ENCODE measurements around the gene TEX44.
"Not testable (repeated sequence)": the region's sequence is repeated elsewhere in the genome, so short reads cannot be mapped to it uniquely, and the experiment has no call there.

TEX44 gene

GRCh38 chr2:231592636-231593145, at the start of gene TEX44:
TSS of gene TEX44 (plus strand) at chr2:231592864. CDS start at chr2:231592952, 88 bp downstream.
- peaks cover 0 to 5% of the 10 kb centered on the region in 2 donors for H3K4me1 Mint-ChIP-seq
- no peak within 1 kb of the TSS for H3K4me3 Mint-ChIP-seq
- H3K27ac Mint-ChIP-seq = no peak within 1 kb of the TSS
- no peak for ATAC-seq (replicated peaks)
- DNase-seq = no peak
- H3K36me3 Mint-ChIP-seq = no peaks in the 10 kb centered on the region
- no peaks in the 10 kb centered on the region for H3K9me3 Mint-ChIP-seq
- H3K27me3 Mint-ChIP-seq = no peaks in the 10 kb centered on the region

DNA sequence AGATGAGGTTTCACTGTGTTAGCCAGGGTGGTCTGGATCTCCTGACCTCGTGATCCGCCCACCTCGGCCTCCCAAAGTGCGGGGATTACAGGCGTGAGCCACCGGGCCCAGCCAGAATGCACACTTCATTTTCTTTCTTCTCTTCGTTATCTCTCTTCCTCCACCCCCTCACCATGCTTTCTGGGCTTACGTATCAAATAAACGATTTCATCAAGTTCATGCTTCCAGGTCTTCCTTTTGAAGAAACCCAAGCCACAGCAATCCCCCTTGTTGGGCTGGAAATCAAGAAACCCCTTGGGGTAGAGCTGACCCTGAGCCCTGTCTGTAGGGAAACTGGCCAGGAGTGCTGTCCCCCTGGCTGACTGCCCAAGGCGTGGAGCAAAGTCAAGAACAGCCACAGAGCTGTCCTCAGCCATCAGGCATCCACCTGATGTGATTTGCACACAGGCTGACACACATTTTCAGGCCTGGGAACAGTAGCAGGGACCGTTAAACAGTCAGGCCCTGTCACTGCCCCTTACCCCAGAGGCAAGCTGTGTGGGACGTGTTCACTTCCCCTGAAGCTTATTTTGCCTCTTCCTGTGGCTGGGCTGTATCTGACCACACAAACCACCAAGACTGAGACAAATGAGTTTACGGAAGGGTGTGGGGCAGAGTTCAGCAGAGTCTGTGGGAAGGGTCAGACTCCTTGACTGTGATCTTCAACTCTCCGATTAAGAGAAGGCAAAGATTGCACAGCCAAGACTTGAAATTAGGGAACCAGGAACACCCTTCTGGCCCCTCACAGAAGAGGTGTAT, 47.4 kb upstream of the TEX44 start:
- H3K27ac Mint-ChIP-seq = peak overlapping the region; percentile 91
- peaks cover 3 to 7% of the 10 kb centered on the region in 2 donors for H3K36me3 Mint-ChIP-seq
- peak; percentile 81 for DNase-seq
- H3K4me1 Mint-ChIP-seq = peaks cover 31 to 33% of the 10 kb centered on the region in 2 donors
- peak overlapping the region; percentile 63 to 78 for H3K4me3 Mint-ChIP-seq
- peaks cover 8 to 9% of the 10 kb centered on the region in 2 donors for H3K9me3 Mint-ChIP-seq
- H3K27me3 Mint-ChIP-seq = peaks cover 7 to 16% of the 10 kb centered on the region in 2 donors
- peak; percentile 98 to 99 for ATAC-seq (replicated peaks)

GRCh38 chr2:231546014-231546715, 46.5 kb upstream of the TEX44 start:
- peaks cover 6 to 13% of the 10 kb centered on the region in 2 donors for H3K27me3 Mint-ChIP-seq
- H3K9me3 Mint-ChIP-seq = peaks cover 8 to 9% of the 10 kb centered on the region in 2 donors
- peak overlapping the region; percentile 63 to 78 for H3K4me3 Mint-ChIP-seq
- ATAC-seq (replicated peaks) = peak in 1 of 2 donors; percentile 1
- H3K36me3 Mint-ChIP-seq = peaks cover 3 to 8% of the 10 kb centered on the region in 2 donors
- peaks cover 31 to 33% of the 10 kb centered on the region in 2 donors for H3K4me1 Mint-ChIP-seq
- peak overlapping the region; percentile 91 for H3K27ac Mint-ChIP-seq
- DNase-seq = no peak

DNA sequence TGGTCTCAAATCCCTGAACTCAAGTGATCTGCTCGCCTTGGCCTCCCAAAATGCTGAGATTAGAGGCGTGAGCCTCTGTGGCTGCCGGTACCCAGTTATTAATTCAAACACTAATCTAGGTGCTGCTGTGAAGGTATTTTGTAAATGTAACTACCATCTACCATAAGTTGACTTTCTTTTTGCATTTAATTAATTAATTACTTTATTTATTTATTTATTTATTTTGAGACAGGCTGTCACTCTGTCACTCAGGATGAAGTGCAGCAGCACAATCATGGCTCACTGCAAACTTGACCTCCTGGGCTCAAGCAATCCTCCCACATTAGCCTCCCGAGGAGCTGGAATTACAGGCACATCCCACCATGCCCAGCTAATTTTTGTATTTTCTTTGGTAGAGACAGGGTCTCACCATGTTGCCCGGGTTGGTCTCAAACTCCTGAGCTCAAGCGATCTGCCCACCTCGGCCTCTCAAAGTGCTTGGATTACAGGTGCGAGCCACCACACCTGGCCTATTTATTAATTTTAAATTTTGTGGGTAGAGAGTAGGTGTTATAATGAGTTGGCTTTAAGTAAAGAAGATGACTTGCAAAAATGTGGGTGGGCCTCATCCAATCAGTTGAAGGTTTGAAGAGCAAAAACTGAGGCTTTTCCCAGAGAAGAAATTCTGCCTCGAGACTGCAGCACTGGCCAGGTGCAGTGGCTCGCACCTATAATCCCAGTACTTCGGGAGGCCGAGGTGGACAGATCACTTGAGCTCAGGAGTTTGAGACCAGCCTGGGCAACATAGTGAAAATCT, 45.2 kb upstream of the TEX44 start:
- peaks cover 28 to 33% of the 10 kb centered on the region in 2 donors for H3K4me1 Mint-ChIP-seq
- peaks cover 0 to 6% of the 10 kb centered on the region in 2 donors for H3K27me3 Mint-ChIP-seq
- no peak overlapping the region for H3K4me3 Mint-ChIP-seq
- ATAC-seq (replicated peaks) = no peak
- DNase-seq = no peak
- no peak overlapping the region for H3K27ac Mint-ChIP-seq
- peaks cover 2 to 5% of the 10 kb centered on the region in 2 donors for H3K9me3 Mint-ChIP-seq
- peaks cover 2 to 7% of the 10 kb centered on the region in 2 donors for H3K36me3 Mint-ChIP-seq

DNA sequence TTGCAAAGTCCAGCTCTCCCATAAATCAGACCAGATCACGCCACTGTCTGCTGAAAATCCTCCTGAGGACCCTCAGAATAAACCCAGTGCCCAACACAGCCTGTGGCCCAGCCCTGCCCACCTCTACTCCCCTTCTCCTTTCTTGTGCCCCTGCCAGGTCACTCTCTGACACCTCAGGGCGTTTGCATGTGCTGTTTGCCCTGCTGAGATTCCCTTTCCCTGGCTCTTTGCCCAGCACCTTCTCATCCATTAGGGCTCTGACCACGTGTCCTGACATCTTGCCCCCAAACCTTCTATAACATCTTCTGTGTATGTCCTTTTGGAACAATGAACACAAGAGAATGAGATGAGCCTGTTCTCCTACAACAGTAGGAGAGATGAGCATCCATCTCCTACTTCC, 43.9 kb upstream of the TEX44 start:
- peaks cover 10 to 17% of the 10 kb centered on the region in 2 donors for H3K36me3 Mint-ChIP-seq
- H3K4me1 Mint-ChIP-seq = peaks cover 28 to 34% of the 10 kb centered on the region in 2 donors
- DNase-seq (no peak), ATAC-seq (replicated peaks) (no peak)
- H3K4me3 Mint-ChIP-seq = no peak overlapping the region
- H3K9me3 Mint-ChIP-seq = peaks cover 10 to 12% of the 10 kb centered on the region in 2 donors
- peaks cover 0 to 6% of the 10 kb centered on the region in 2 donors for H3K27me3 Mint-ChIP-seq
- H3K27ac Mint-ChIP-seq = peak overlapping the region; percentile 14

DNA sequence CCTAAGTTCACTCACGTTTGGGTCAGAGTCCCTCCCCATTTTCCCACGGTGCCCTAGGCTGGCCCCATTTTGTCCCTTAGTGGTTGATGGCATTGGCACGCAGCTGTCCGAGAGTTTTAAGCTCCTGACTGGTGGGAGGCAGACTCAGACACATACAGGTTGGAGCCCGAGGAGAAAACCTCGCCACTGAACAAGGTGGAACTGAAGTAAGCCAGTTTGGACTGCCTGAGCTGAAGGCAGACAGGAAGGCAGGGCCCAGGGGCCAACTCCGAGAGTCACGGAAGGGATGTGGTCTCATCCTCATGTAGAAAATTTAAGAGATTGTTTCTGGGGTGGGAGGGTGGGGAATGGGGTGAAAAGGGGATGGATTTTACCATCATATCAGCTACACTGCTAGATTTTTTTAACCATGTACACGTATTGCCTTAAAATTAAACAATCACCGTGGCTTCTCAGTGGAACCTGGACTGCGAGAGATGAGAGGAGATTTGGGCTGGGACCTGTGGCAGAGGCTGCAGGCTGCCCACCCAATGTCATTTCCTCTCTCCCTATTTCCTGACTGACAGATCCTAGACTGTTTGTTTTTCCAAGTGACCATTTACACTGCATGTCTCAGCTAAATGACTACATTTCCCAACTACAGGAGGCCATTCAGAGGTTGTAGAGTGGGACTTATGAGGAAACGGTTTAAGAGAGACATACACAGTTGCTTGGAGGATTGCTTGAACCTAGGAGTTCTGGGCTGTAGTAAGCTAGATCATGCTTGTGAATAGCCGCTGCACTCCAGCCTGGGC, 43.0 kb upstream of the TEX44 start:
- no peak for ATAC-seq (replicated peaks)
- Mint-ChIP-seq H3K4me3 (no peak overlapping the region), H3K9me3 (peaks cover 10 to 15% of the 10 kb centered on the region in 2 donors), H3K27me3 (peaks cover 0 to 6% of the 10 kb centered on the region in 2 donors), H3K4me1 (peaks cover 33 to 43% of the 10 kb centered on the region in 2 donors), H3K27ac (no peak overlapping the region), H3K36me3 (peaks cover 10 to 19% of the 10 kb centered on the region in 2 donors)
- no peak for DNase-seq

- ATAC-seq (replicated peaks) = no peak
- peaks cover 31 to 35% of the 10 kb centered on the region in 2 donors for H3K4me1 Mint-ChIP-seq
- H3K36me3 Mint-ChIP-seq = peaks cover 9 to 16% of the 10 kb centered on the region in 2 donors
Measured at GRCh38 chr2:231552752-231553151, 39.9 kb upstream of the TEX44 start.

GRCh38 chr2:231554327-231554726, 38.3 kb upstream of the TEX44 start:
- Mint-ChIP-seq H3K9me3 (peaks cover 8 to 15% of the 10 kb centered on the region in 2 donors), H3K27me3 (no peaks in the 10 kb centered on the region), H3K4me3 (peak overlapping the region; percentile 70 to 78), H3K4me1 (peaks cover 23 to 27% of the 10 kb centered on the region in 2 donors), H3K36me3 (peaks cover 9 to 16% of the 10 kb centered on the region in 2 donors), H3K27ac (peak overlapping the region; percentile 81)
- DNase-seq (no peak), ATAC-seq (replicated peaks) (peak; percentile 45 to 52)

More at GRCh38 chr2:231552752-231553151, 39.9 kb upstream of the TEX44 start:
- DNase-seq = no peak
- H3K27ac Mint-ChIP-seq = no peak overlapping the region
- H3K4me3 Mint-ChIP-seq = peak overlapping the region in 1 of 2 donors; percentile 22
- peaks cover 0 to 6% of the 10 kb centered on the region in 2 donors for H3K27me3 Mint-ChIP-seq
- peaks cover 8 to 15% of the 10 kb centered on the region in 2 donors for H3K9me3 Mint-ChIP-seq

DNA sequence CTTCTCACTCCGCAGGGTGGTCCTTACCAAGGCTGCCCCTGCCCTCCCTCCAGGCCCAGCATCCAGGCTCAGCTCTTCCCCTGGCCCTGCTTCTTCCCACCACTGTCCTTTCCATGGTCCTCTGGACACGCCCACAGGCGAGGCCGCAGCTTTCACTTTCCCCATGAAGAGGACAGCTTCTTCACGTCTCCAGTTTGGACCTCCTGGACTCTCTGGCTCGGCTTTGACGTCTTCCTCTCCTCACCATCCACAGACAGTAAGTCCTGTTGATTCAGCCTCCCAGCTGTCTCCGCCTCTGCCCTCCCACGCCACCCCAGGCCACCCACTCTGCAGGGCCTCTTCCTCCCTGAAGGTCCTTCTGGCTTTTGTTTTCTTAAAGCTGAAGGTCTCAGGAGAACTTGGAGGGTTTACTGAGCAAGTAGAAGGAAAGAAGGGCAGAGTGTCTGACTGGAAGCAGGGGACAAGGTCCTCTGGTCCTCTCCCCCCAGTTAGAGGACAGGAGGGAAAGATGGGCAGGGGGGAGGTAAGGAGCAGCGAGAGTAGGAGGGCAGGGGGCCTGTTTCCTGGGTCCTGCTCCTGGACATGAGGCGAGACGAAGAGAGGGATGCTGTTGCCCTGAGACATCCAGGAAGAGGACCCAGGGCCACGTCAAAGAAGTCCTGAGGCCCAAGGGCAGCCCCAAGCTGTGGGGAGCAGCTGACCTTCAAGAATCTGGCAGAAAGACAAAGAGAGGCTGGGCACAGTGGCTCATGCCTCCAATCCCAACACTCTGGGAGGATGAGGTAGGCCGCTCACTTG, 37.7 kb upstream of the TEX44 start:
- ATAC-seq (replicated peaks) = peak; percentile 30 to 41
- Mint-ChIP-seq H3K27ac (peak overlapping the region; percentile 81), H3K4me1 (peaks cover 20% of the 10 kb centered on the region in 2 donors), H3K27me3 (no peaks in the 10 kb centered on the region), H3K9me3 (peaks cover 8 to 15% of the 10 kb centered on the region in 2 donors), H3K4me3 (peak overlapping the region; percentile 70 to 78), H3K36me3 (peaks cover 9 to 16% of the 10 kb centered on the region in 2 donors)
- DNase-seq = no peak

DNA sequence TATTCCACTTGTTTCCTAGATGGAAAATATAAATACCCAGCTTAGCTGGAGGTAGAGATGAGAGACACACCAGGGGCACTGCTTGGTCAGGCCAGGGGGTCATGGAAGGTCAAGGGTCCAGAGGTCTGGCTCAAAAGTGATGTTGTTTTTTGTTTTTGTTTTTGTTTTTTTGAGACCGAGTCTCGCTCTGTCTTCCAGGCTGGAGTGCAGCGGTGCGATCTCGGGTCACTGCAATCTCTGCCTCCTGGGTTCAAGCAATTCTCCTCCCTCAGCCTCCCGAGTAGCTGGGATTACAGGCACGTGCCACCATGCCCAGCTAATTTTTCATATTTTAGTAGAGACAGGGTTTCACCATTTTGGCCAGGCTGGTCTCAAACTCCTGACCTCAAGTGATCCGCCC, 36.2 kb upstream of the TEX44 start:
- not testable (repeated sequence) for DNase-seq; H3K4me3 Mint-ChIP-seq; H3K27ac Mint-ChIP-seq; ATAC-seq (replicated peaks); H3K27me3 Mint-ChIP-seq
- peaks cover 8 to 15% of the 10 kb centered on the region in 2 donors for H3K9me3 Mint-ChIP-seq
- H3K36me3 Mint-ChIP-seq = peaks cover 9 to 14% of the 10 kb centered on the region in 2 donors
- H3K4me1 Mint-ChIP-seq = peaks cover 18% of the 10 kb centered on the region in 2 donors

DNA sequence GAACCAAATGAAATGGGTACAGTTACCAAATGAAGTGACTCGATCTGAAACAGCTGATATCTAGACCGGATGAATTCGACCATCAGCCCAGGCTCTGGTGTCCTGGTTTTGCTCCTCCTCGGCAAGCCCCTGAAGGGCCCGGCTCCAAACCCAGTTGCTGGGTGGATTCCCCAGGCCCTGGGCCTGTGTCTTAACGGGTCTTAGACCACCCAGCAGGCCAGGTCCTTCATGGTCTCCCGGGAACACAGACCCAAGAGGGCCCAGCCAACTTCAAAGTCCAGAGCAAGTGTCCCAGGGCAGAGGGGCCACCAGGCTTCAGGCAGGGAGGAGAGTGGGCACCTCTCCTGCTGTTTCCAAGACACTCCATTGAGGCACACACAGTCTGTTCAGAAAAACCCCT, 35.7 kb upstream of the TEX44 start:
- Mint-ChIP-seq H3K27ac (no peak overlapping the region), H3K4me3 (no peak overlapping the region), H3K4me1 (peaks cover 18% of the 10 kb centered on the region in 2 donors), H3K27me3 (no peaks in the 10 kb centered on the region), H3K36me3 (peaks cover 9 to 14% of the 10 kb centered on the region in 2 donors), H3K9me3 (peaks cover 8 to 15% of the 10 kb centered on the region in 2 donors)
- no peak for DNase-seq
- ATAC-seq (replicated peaks) = no peak

GRCh38 chr2:231557571-231558217, 35.0 kb upstream of the TEX44 start:
- DNase-seq (peak; percentile 44), ATAC-seq (replicated peaks) (peak; percentile 93 to 94)
- Mint-ChIP-seq H3K4me1 (peaks cover 18% of the 10 kb centered on the region in 2 donors), H3K27ac (no peak overlapping the region), H3K27me3 (no peaks in the 10 kb centered on the region), H3K9me3 (peaks cover 8 to 14% of the 10 kb centered on the region in 2 donors), H3K4me3 (no peak overlapping the region), H3K36me3 (peaks cover 8 to 12% of the 10 kb centered on the region in 2 donors)

Data from stimulated activated naive B cell treated with anti-CD40 and anti-IgM and Interleukin-4, amounts not matched to agents 10 μg/mL and 1 μg/mL and 100 μg/mL, for 72 hours (primary cell).